GM06990 (cell line): ENCODE results near the gene SCYL1.

Source experiments
- DNase-seq: peaks from one replicate; pipeline ENCODE4 v3.0.0-alpha.2; 2011; ENCODE audit not compliant: insufficient read length; ENCODE audit errors: extremely low read depth
- H3K27me3 ChIP-seq: replicated peaks from 2 replicates; pipeline ENCODE4 v1.6.0; 2011; ENCODE audit warnings: low read length; ENCODE audit not compliant: control insufficient read depth, insufficient read depth
- H3K36me3 ChIP-seq: 2 replicates; pipeline ENCODE4 v1.5.1; 2011; ENCODE audit warnings: low read length; ENCODE audit not compliant: control insufficient read depth, insufficient read depth
- H3K4me3 ChIP-seq: replicated peaks from 2 replicates; pipeline ENCODE4 v1.5.1; 2011; ENCODE audit warnings: low read depth, mild to moderate bottlenecking, control low read depth, low read length
- TF ChIP-seq, protein P1 (sequence below): IDR thresholded peaks from 2 replicates; pipeline ENCODE4 v1.5.1; 2011; ENCODE audit warnings: low read length, control low read depth, mild to moderate bottlenecking, inconsistent platforms; ENCODE audit not compliant: insufficient read depth, poor library complexity, severe bottlenecking

SCYL1 gene

DNA sequence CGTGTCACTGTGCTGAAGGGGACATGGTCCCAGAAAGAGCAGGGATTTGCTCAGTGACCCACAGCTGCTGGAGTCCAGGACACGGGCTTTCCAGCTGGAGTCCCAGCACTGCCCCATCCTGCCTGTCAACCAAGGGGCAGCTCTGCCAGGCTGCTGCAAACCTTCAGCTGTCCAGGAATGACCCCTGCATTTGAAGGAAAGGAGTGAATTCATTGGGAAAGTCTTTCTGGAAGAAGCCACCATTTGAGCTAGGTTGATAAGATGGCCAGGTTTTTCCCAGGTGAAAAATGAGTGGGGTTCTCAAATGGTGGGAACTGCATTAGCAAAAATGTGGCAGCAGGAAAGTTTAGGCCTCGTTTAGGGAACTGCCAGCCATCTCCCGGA is 61.4 kb downstream of the SCYL1 start:
- TF ChIP-seq, protein P1, sequence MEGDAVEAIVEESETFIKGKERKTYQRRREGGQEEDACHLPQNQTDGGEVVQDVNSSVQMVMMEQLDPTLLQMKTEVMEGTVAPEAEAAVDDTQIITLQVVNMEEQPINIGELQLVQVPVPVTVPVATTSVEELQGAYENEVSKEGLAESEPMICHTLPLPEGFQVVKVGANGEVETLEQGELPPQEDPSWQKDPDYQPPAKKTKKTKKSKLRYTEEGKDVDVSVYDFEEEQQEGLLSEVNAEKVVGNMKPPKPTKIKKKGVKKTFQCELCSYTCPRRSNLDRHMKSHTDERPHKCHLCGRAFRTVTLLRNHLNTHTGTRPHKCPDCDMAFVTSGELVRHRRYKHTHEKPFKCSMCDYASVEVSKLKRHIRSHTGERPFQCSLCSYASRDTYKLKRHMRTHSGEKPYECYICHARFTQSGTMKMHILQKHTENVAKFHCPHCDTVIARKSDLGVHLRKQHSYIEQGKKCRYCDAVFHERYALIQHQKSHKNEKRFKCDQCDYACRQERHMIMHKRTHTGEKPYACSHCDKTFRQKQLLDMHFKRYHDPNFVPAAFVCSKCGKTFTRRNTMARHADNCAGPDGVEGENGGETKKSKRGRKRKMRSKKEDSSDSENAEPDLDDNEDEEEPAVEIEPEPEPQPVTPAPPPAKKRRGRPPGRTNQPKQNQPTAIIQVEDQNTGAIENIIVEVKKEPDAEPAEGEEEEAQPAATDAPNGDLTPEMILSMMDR: no peak
- H3K27me3 ChIP-seq: no peaks in the 10 kb centered on the region
- no peak overlapping the region for H3K4me3 ChIP-seq
- no peak for DNase-seq
- peaks cover 32% of the 10 kb centered on the region for H3K36me3 ChIP-seq

DNA sequence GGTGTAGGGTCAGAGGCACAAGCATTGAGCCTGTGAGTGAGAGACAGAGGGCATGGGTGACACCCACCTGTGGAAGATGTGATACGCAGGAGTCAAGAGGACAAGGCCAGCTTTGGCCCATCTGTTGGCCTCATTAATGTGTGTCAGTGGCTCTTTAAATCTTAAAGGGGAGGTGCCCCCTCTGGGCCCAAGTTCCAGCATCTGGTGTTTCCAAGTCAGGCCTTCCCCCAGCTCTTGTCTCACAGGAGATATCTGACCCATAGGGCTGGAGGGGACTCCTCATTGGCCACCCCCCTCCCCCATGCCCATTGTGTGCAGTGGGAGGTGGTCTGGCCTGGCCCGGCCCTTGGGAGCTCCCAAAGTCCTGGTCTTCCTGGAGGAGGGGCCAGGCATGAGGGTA is 61.8 kb downstream of the SCYL1 start:
- TF ChIP-seq, protein P1: no peak
- no peak for DNase-seq
- Histone ChIP-seq H3K27me3 (no peaks in the 10 kb centered on the region), H3K36me3 (peaks cover 28% of the 10 kb centered on the region), H3K4me3 (no peak overlapping the region; the same call in 1 of the 2 replicates)
